Activated B cell treated with CpG ODN at 0.5 μM for 24 hours (primary cell): ENCODE data around the gene ALK. TPM values are rescaled to one million over a fixed set of nuclear protein-coding genes. Genes with fewer than 3 reads are reported as not detected.

Source experiments
- ATAC-seq: fragments of 200-7000 bp; cut with Tn5 transposase; one replicate; pipeline ENCODE4 v1.10.0; 2021; ENCODE audit warnings: low read depth, mild to moderate bottlenecking, moderate library complexity
- CTCF ChIA-PET: fragments of 350-600 bp; sonication (Branson Sonifier 250); formaldehyde crosslinking; loops from one replicate; lab custom pipeline; 2021; ENCODE audit warnings: antibody characterized with exemption; lab: Charles Lee
- POLR2A ChIA-PET: fragments of 350-600 bp; sonication (Branson Sonifier 250); formaldehyde crosslinking; loops from one replicate; lab custom pipeline; 2021; ENCODE audit warnings: antibody characterized with exemption; lab: Charles Lee
- DNase-seq: peaks from one replicate; pipeline ENCODE4 v3.0.0; 2022
- H3K27ac Mint-ChIP-seq: one replicate; pipeline ENCODE4 v1.8.0; 2020; ENCODE audit warnings: mixed read lengths
- H3K27me3 Mint-ChIP-seq: one replicate; pipeline ENCODE4 v1.8.0; 2021; ENCODE audit warnings: mixed read lengths
- H3K36me3 Mint-ChIP-seq: one replicate; pipeline ENCODE4 v1.8.0; 2021; ENCODE audit warnings: low read depth, mixed read lengths
- H3K4me1 Mint-ChIP-seq: one replicate; pipeline ENCODE4 v1.8.0; 2021; ENCODE audit warnings: mixed read lengths
- H3K4me3 Mint-ChIP-seq: one replicate; pipeline ENCODE4 v1.8.0; 2020; ENCODE audit warnings: mild to moderate bottlenecking, mixed read lengths
- H3K9me3 Mint-ChIP-seq: one replicate; pipeline ENCODE4 v1.8.0; 2020; ENCODE audit warnings: mixed read lengths
- intact Hi-C: fragments of 100-400 bp; cut with micrococcal nuclease; formaldehyde crosslinking; loops from one replicate; pipeline ENCODE4 v1.15.1; 2024
- total RNA-seq: library from RNA; stranded (reverse); gene quantifications from 2 replicates; pipeline ENCODE4 v1.2.3, GENCODE V29; 2022
- TF ChIP-seq, protein P1 (sequence below): fragments of 200-600 bp; IDR thresholded peaks from one replicate; pipeline ENCODE4 v1.8.0; 2022; ENCODE audit warnings: antibody characterized with exemption, mild to moderate bottlenecking

The ALK gene
- total RNA-seq, 1 donor from 2014 or later, result not detected

DNA sequence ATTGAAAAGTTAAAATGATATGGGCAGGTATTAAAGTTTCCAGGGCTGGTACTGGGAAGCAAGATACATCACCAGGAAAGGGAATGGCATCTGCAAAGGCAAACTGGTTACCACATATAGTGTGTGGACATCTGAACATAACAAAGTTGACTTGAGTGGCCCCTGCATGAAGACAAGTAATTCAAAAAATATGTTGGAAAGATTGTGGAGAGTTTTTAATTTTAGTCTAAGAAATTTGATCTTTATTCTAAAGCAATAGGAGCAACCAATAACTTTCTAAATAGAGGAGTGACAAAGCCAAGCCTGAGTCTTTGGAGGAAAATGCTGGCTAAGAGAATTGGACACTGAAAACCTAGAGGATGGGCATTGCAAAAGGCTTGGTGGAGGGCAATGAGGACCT is 278.2 kb downstream of the ALK start:
- DNase-seq, result no peak
- CTCF ChIA-PET, result no interaction called here
- Mint-ChIP-seq H3K9me3 (peaks cover 12% of the 10 kb centered on the region), H3K36me3 (no peaks in the 10 kb centered on the region), H3K4me1 (no peaks in the 10 kb centered on the region), H3K27me3 (no peaks in the 10 kb centered on the region), H3K27ac (no peak overlapping the region), H3K4me3 (no peak overlapping the region)
- intact Hi-C loops, result no loop called here
- POLR2A ChIA-PET, result no interaction called here
- no peak for ATAC-seq
- TF ChIP-seq, protein P1, sequence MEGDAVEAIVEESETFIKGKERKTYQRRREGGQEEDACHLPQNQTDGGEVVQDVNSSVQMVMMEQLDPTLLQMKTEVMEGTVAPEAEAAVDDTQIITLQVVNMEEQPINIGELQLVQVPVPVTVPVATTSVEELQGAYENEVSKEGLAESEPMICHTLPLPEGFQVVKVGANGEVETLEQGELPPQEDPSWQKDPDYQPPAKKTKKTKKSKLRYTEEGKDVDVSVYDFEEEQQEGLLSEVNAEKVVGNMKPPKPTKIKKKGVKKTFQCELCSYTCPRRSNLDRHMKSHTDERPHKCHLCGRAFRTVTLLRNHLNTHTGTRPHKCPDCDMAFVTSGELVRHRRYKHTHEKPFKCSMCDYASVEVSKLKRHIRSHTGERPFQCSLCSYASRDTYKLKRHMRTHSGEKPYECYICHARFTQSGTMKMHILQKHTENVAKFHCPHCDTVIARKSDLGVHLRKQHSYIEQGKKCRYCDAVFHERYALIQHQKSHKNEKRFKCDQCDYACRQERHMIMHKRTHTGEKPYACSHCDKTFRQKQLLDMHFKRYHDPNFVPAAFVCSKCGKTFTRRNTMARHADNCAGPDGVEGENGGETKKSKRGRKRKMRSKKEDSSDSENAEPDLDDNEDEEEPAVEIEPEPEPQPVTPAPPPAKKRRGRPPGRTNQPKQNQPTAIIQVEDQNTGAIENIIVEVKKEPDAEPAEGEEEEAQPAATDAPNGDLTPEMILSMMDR, result no peak

DNA sequence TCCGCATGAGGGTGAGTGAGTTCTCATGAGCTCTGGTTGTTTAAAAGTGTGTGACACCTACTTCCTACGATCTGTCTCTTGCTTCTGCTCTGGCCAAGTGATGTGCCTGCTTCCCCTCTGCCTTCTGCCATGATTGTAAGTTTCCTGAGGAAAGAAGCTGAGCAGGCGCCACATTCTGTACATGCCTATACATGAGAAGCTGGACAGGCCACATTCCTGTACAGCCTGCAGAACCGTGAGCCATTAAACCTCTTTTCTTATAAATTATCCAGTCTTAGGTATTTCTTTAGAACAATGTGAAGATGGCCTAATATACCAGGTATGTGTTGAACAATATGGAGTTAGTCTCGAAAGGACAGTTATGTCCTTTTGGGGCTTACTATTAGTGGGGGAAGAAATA is 281.0 kb downstream of the ALK start:
- no peak overlapping the region for H3K4me3 Mint-ChIP-seq
- no peaks in the 10 kb centered on the region for H3K36me3 Mint-ChIP-seq
- no peak overlapping the region for H3K27ac Mint-ChIP-seq
- intact Hi-C loops, result no loop called here
- ChIA-PET POLR2A (no interaction called here), CTCF (no interaction called here)
- no peaks in the 10 kb centered on the region for H3K9me3 Mint-ChIP-seq
- TF ChIP-seq, protein P1, result no peak
- ATAC-seq (no peak), DNase-seq (no peak)
- H3K4me1 Mint-ChIP-seq, result no peaks in the 10 kb centered on the region
- H3K27me3 Mint-ChIP-seq, result peaks cover 6% of the 10 kb centered on the region

DNA sequence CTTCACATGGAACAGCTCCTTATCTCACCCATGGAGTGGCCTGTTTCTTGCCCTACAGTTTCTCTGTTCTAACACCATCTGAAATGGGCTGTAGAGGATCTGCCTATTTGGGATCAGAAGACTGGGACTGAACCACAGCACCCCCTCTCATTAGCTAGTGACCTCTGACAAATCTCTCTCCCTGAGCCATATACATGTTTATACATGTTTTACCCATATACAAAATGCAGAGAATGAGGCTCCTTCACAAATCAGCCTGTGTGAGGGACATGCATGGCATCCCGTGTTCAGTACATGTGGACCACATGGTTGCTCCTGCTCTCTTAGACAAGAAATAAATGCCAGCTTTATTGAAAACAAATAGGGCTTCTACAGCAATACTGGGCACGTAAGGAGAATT is 282.7 kb downstream of the ALK start:
- CTCF ChIA-PET, result no interaction called here
- TF ChIP-seq, protein P1, result no peak
- Mint-ChIP-seq H3K36me3 (no peaks in the 10 kb centered on the region), H3K27ac (no peak overlapping the region), H3K4me3 (no peak overlapping the region), H3K9me3 (no peaks in the 10 kb centered on the region), H3K27me3 (peaks cover 11% of the 10 kb centered on the region), H3K4me1 (no peaks in the 10 kb centered on the region)
- no peak for DNase-seq
- POLR2A ChIA-PET, result no interaction called here
- intact Hi-C loops, result no loop called here
- no peak for ATAC-seq

DNA sequence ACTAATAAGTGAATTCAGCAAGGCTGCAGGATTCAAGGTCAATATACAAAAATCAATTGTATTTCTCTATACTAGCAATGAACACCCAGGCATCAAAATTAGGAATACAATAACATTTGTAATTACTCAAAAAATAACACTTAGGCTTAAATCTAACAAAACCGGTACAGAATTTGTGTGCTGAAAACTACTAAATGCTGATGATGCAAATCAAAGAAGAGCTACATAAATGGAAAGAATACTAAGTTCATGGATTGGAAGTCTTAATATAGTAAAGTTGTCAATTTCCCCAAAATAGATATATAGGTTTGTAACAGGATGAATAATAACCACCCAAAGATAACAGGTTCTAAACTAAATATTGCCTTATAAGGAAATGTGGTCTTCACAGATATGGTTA is 286.5 kb downstream of the ALK start:
- H3K27me3 Mint-ChIP-seq, result peaks cover 15% of the 10 kb centered on the region
- no peaks in the 10 kb centered on the region for H3K9me3 Mint-ChIP-seq
- ChIA-PET POLR2A (no interaction called here), CTCF (no interaction called here)
- no peak overlapping the region for H3K27ac Mint-ChIP-seq
- H3K36me3 Mint-ChIP-seq, result no peaks in the 10 kb centered on the region
- no peaks in the 10 kb centered on the region for H3K4me1 Mint-ChIP-seq
- ATAC-seq (no peak), DNase-seq (no peak)
- H3K4me3 Mint-ChIP-seq, result no peak overlapping the region
- intact Hi-C loops, result no loop called here
- TF ChIP-seq, protein P1, result no peak

DNA sequence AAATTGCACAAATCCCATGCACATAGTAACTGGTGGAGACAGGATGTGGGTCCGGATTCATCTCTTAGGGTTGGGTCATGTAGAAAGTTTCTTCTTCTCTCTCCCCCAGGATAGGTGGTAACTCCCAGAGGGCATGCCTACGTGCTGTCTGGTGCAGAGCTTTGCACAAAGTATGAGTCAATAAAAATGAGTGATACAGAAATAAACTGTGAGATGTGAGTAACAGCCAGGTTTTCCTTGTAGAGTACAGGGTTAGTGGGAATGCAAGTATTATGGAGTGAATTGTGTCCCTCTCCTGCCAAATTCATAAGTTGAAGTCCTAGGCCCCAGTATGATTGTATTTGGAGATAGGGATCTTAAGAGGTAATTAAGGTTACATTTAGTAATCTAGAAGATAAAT is 289.4 kb downstream of the ALK start:
- Mint-ChIP-seq H3K4me3 (no peak overlapping the region), H3K9me3 (no peaks in the 10 kb centered on the region), H3K4me1 (no peaks in the 10 kb centered on the region), H3K27me3 (peaks cover 17% of the 10 kb centered on the region), H3K27ac (no peak overlapping the region), H3K36me3 (no peaks in the 10 kb centered on the region)
- intact Hi-C loops, result no loop called here
- TF ChIP-seq, protein P1, result no peak
- POLR2A ChIA-PET, result no interaction called here
- CTCF ChIA-PET, result no interaction called here
- DNase-seq (no peak), ATAC-seq (no peak)
